Smooth muscle cell (in vitro differentiated cells): ENCODE results near the gene SRL. TPM values are rescaled to one million over a fixed set of nuclear protein-coding genes. Genes with fewer than 3 reads are reported as not detected.

Source experiments
- DNase-seq: peaks from one replicate; lab custom pipeline; 2025; ENCODE audit not compliant: unreplicated experiment; lab: John Stamatoyannopoulos, UW
- H2AFZ ChIP-seq: fragments of 200-600 bp; sonication (generic); 2 replicates; pipeline ENCODE4 v1.6.0; 2016; ENCODE audit warnings: antibody characterized with exemption, low read depth, mild to moderate bottlenecking
- H3F3A ChIP-seq: fragments of 200-600 bp; sonication (generic); 2 replicates; pipeline ENCODE4 v1.6.0; 2017; ENCODE audit warnings: antibody characterized with exemption, low read depth
- H3K27ac ChIP-seq: fragments of 200-600 bp; sonication (generic); 2 replicates; pipeline ENCODE4 v1.5.1; 2016; ENCODE audit warnings: low read depth, mild to moderate bottlenecking
- H3K27me3 ChIP-seq: fragments of 200-600 bp; sonication (generic); 2 replicates; pipeline ENCODE4 v1.6.1; 2016; ENCODE audit warnings: low read depth, mild to moderate bottlenecking
- H3K36me3 ChIP-seq: fragments of 200-600 bp; sonication (generic); 2 replicates; pipeline ENCODE4 v1.5.1; 2016; ENCODE audit warnings: low read depth
- H3K4me1 ChIP-seq: fragments of 200-600 bp; sonication (generic); 2 replicates; pipeline ENCODE4 v1.5.1; 2016; ENCODE audit warnings: low read depth
- H3K4me2 ChIP-seq: fragments of 200-600 bp; sonication (generic); 2 replicates; pipeline ENCODE4 v1.6.0; 2016; ENCODE audit warnings: mild to moderate bottlenecking
- H3K4me3 ChIP-seq: fragments of 200-600 bp; sonication (generic); 2 replicates; pipeline ENCODE4 v1.5.1; 2016; ENCODE audit warnings: mild to moderate bottlenecking
- H3K79me2 ChIP-seq: fragments of 200-600 bp; sonication (generic); 2 replicates; pipeline ENCODE4 v1.6.0; 2016; ENCODE audit warnings: low read depth, mild to moderate bottlenecking
- H3K9ac ChIP-seq: fragments of 200-600 bp; sonication (generic); 2 replicates; pipeline ENCODE4 v1.6.0; 2016; ENCODE audit warnings: low read depth
- H3K9me3 ChIP-seq: fragments of 200-600 bp; sonication (generic); replicated peaks from 2 replicates; pipeline ENCODE4 v1.5.1; 2016; ENCODE audit warnings: low read depth
- H4K20me1 ChIP-seq: fragments of 200-600 bp; sonication (generic); 2 replicates; pipeline ENCODE4 v1.6.0; 2016; ENCODE audit warnings: low read depth
- WGBS: methylation state at CpG from one replicate; pipeline ENCODE4 v1.1.7; 2016; ENCODE audit warnings: low lambda C conversion rate; 5-methylcytosine and 5-hydroxymethylcytosine counted together
- polyA plus RNA-seq: library from polyadenylated mRNA; unstranded; fragments of >200 nt; fragmentation: Nextera tagmentation; extraction: Ambion mirVana; gene quantifications from 2 replicates; pipeline ENCODE4 v1.2.1, GENCODE V29; 2016
- total RNA-seq: library from RNA; depleted of rRNA; stranded (reverse); fragments of >200 nt; gene quantifications from 2 replicates; pipeline ENCODE4 v1.2.3, GENCODE V29; 2014
- TF ChIP-seq, protein P1 (sequence below): fragments of 200-600 bp; sonication (generic); IDR thresholded peaks from 2 replicates; pipeline ENCODE4 v1.5.1; 2017; ENCODE audit warnings: borderline replicate concordance, mild to moderate bottlenecking, antibody characterized with exemption; ENCODE audit not compliant: insufficient read depth, poor library complexity, severe bottlenecking

Gene SRL
- total and polyA plus RNA-seq, 2 experiments from 2014 or later, result not detected

DNA sequence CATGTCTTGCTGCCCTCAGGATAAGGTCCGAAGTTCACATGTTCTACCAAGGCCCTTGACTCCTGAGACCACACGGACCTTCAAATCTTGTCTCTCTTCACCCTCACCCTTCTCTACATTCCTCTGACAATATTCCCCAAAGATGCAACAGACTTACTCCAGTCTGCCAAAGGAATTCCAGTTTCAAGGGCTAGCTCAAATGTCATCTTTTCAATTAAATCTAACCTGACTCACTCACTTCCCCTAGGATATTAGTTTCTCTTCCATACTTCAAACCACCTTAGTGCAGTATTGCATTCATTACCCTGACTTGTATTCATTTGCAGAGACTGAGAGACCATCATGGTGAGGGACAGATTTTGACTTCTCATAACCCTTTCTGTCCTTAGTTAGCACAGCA lies 66.0 kb downstream of the SRL start:
- Histone ChIP-seq H3K79me2 (no peaks in the 10 kb centered on the region), H3F3A (no peaks in the 10 kb centered on the region), H3K9ac (no peak overlapping the region), H3K36me3 (no peaks in the 10 kb centered on the region), H3K9me3 (no peaks in the 10 kb centered on the region), H3K4me1 (no peaks in the 10 kb centered on the region), H3K4me2 (no peak overlapping the region), H3K4me3 (no peak overlapping the region), H3K27me3 (no peaks in the 10 kb centered on the region), H3K27ac (no peak overlapping the region), H4K20me1 (no peaks in the 10 kb centered on the region), H2AFZ (no peak overlapping the region)
- 93% methylated on average over 2 of the region's 2 CpGs for WGBS
- TF ChIP-seq, protein P1, sequence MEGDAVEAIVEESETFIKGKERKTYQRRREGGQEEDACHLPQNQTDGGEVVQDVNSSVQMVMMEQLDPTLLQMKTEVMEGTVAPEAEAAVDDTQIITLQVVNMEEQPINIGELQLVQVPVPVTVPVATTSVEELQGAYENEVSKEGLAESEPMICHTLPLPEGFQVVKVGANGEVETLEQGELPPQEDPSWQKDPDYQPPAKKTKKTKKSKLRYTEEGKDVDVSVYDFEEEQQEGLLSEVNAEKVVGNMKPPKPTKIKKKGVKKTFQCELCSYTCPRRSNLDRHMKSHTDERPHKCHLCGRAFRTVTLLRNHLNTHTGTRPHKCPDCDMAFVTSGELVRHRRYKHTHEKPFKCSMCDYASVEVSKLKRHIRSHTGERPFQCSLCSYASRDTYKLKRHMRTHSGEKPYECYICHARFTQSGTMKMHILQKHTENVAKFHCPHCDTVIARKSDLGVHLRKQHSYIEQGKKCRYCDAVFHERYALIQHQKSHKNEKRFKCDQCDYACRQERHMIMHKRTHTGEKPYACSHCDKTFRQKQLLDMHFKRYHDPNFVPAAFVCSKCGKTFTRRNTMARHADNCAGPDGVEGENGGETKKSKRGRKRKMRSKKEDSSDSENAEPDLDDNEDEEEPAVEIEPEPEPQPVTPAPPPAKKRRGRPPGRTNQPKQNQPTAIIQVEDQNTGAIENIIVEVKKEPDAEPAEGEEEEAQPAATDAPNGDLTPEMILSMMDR, result no peak
- no peak for DNase-seq

DNA sequence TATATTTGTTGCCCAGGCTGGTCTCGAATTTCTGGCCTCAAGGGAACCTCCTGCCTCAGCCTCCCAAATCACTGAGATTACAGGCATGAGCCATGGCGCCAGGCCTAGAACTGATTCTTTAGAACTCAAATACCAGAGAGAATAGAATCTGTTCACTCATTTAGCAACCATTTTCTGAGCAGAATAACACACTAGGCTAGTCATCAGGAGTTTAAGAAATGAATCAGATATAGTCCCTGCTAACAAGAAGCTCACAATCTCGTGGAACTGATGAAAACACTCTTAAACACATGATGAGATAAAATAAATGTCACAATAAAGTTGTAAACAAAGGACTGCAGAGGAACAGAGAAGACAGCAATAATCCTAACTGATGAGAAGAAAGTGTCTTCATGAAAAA lies 69.8 kb downstream of the SRL start:
- H4K20me1 ChIP-seq, result no peaks in the 10 kb centered on the region
- H3K9ac ChIP-seq, result no peak overlapping the region
- no peak overlapping the region for H3K4me2 ChIP-seq

DNA sequence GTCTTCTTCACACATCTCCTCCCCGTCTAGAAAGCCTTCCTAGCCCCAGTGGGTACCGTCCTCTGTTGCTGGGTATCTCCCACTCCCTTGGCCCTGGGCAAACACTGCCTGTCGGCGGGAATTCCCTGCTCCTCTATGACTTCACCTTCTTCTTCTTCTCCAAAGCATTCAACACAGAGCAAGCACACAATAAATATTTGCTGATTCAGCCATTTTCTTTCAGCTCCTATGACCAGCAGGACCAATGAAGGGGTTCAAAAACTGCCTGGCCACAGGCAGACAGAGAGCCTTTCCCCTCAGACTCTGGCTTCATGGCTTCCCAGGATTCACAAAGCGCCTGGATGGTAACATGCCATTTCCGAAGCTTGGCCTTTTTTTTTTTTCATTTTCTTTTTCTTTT lies 72.5 kb downstream of the SRL start:
- H3K4me1 ChIP-seq, result no peaks in the 10 kb centered on the region
- WGBS, result 95% methylated on average over 6 of the region's 6 CpGs
- DNase-seq, result no peak

More for the DNA sequence above, 69.8 kb downstream of the SRL start:
- H3F3A ChIP-seq, result no peaks in the 10 kb centered on the region
- TF ChIP-seq, protein P1, result no peak
- no peaks in the 10 kb centered on the region for H3K27me3 ChIP-seq
- H3K79me2 ChIP-seq, result no peaks in the 10 kb centered on the region
- H3K4me1 ChIP-seq, result no peaks in the 10 kb centered on the region
- 50% methylated on average over 3 of the region's 3 CpGs for WGBS
- no peak overlapping the region for H3K4me3 ChIP-seq
- no peak overlapping the region for H2AFZ ChIP-seq
- no peak for DNase-seq
- no peaks in the 10 kb centered on the region for H3K36me3 ChIP-seq
- H3K9me3 ChIP-seq, result no peaks in the 10 kb centered on the region
- H3K27ac ChIP-seq, result peak overlapping the region; percentile 11

DNA sequence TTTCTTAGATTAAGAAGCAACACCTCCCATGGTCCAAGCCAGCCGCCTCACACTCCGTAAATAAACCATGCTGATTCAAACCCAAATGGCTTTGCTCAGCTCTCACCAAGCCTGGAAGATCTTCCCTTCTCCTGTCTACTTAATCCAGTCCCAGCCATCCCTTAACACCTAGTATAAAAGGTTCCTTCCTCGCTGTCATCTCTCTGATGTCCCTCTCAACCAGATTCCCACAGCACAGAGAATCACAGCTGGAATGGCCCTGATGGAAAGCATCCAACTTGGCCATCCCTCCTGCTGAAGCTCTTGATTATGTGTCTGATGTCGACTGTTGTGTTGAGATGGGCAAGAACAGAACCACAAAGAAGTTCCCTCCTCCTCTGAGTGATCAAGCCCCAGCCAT lies 75.1 kb downstream of the SRL start:
- no peaks in the 10 kb centered on the region for H3F3A ChIP-seq
- no peak for DNase-seq
- 91% methylated on average over 4 of the region's 4 CpGs for WGBS

More for the DNA sequence above, 72.5 kb downstream of the SRL start:
- H2AFZ ChIP-seq, result no peak overlapping the region
- H3K9me3 ChIP-seq, result no peaks in the 10 kb centered on the region
- H3K27ac ChIP-seq, result no peak overlapping the region
- H3K27me3 ChIP-seq, result no peaks in the 10 kb centered on the region
- H3K4me2 ChIP-seq, result no peak overlapping the region
- no peak overlapping the region for H3K4me3 ChIP-seq
- no peaks in the 10 kb centered on the region for H4K20me1 ChIP-seq
- no peak overlapping the region for H3K9ac ChIP-seq
- no peaks in the 10 kb centered on the region for H3K79me2 ChIP-seq
- H3K36me3 ChIP-seq, result no peaks in the 10 kb centered on the region
- no peaks in the 10 kb centered on the region for H3F3A ChIP-seq
- TF ChIP-seq, protein P1, result no peak

More for the DNA sequence above, 75.1 kb downstream of the SRL start:
- Histone ChIP-seq H3K79me2 (no peaks in the 10 kb centered on the region), H3K4me1 (no peaks in the 10 kb centered on the region), H3K4me2 (no peak overlapping the region), H3K9ac (no peak overlapping the region), H3K27me3 (no peaks in the 10 kb centered on the region), H3K36me3 (no peaks in the 10 kb centered on the region), H4K20me1 (no peaks in the 10 kb centered on the region), H3K27ac (no peak overlapping the region), H2AFZ (no peak overlapping the region), H3K9me3 (no peaks in the 10 kb centered on the region), H3K4me3 (no peak overlapping the region)
- TF ChIP-seq, protein P1, result no peak
